ENCODE results near the gene BAZ1A.
"Not testable (repeated sequence)": the region's sequence is repeated elsewhere in the genome, so short reads cannot be mapped to it uniquely, and the experiment has no call there.

BAZ1A gene

DNA sequence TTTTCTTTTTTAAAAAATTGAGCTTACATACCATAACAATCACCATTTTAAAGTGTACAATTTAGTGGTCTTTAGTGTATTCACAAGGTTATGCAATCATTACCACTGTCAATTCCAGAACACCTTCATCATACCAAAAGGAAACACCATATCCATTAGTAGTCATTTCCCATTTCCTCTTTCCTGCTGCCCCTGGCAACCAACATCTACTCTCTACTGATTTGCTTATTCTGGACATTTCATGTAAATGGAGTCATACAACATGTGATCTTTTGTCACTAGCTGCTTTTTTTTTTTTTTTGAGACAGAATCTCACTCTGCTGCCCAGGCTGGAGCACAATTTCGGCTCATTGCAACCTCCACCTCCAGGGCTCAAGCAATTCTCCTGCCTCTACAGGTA is 93.9 kb downstream of the BAZ1A start:
- DNase-seq (ENCODE audit: low spot score), result no peak

DNA sequence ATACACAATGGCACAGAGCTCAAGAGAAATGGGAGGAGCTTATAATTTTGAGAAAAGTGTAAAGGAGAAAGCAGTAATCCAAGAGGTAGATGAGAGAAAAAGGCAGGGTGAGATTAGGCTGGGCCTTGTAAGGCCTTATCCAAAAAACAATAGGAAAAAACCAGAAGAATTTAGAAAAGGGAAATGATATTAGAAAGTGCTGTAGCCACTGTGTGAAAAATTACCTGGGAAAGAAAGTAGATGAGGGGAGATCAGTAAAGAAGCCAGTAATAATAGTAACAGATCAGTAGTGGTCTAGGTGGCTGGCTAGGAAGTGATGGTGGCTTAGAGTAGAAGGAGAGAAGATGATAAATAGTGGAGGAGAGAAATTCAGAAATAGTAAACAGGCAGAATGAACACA is 94.5 kb downstream of the BAZ1A start:
- no peak for DNase-seq (ENCODE audit: low spot score)

DNA sequence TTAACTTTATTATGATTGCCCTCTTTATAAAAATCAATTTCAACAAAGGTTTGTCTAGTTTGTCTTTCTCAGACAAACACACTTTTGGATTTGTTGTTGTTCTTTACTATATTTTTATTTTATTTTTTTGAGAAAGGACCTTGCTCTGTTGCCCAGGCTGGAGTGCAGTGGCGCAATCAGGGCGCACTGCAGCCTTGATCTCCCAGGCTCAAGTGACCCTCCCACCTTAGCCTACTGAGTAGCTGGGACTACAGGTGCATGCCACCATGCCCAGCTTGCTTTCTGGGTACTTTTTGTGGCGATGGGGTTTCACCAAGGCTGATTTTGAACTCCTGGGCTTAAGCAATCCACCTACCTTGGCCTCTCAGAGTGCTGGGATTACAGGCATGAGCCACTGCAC is 96.4 kb downstream of the BAZ1A start:
- no peak for DNase-seq (ENCODE audit: low spot score)

DNA sequence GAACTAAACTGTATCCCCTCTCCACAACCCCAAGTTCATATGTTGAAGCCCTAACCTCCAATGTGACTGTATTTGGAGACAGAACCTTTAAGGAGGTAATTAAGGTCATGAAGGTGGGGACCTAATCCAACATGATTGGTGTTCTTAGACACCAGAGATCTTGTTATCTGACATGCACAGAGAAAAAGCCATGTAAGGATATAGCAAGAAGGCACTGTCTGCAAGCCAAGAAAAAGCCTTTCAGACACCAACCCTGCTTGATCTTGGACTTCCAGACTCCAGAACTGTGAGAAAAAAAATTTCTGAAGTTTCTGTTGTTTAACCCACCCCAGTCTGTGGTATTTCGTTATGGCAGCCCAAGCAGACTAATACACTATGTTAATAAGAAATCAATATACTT is 98.5 kb downstream of the BAZ1A start:
- no peak for DNase-seq (ENCODE audit: low spot score)

DNA sequence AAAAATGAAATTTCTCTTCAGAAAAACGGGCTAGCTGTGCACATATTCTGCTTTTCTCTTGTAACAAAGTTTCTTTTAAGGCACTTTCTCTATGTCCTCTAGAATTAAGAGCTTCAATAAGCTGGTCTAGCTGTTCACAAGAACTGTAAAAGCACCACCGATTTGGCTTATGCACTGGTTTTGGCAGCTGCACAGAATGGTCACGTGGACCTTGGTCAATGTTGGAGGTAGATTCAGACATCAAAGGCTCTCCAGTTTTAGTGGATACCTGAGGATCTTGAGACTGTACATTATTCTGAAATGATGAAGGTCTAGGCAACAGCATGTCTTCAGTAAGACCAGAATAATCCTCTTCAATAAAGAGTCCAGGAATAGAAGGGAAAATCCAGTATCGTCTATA is 99.2 kb downstream of the BAZ1A start:
- no peak for DNase-seq (ENCODE audit: low spot score)

- DNase-seq (ENCODE audit: low spot score), result no peak
These were observed 99.8 kb downstream of the BAZ1A start for GRCh38 chr14:34775342-34775741.

DNA sequence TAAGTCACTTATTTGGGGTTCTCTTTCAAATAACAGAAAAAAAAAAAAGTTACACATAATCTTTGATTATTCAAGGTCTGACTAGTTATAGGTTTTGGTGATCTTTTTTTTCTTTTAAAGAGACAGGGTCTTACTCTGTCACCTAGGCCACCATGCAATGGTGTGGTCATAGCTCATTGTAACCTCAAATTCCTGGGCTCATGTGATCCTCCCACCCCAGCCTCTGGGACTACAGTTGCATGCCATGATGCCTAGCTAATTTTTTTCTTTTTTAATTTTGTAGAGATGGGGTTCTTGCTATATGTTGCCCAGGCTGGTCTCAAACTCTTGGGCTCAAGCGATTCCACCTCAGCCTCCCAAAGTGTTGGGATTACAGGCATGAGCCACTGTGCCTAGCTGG is 104.3 kb downstream of the BAZ1A start:
- DNase-seq (ENCODE audit: low spot score), result no peak

DNA sequence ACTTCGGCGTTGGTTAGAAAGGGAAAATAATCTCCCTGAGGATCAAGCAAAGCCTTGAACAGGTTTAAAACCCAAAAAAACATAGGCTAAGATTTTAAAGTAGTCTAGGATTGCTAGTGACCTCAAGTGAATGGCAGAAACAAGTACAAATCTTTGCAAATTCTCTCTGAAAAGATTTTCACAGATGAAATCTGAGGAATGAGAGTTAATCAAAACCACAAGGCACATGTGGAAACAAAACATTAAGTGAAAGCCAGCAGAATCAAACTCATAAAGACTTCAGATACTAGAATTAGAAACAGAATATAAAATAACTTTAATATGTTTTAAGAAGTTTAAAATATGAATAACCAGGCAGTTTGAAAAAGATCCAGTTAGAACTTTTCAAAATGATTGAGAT is 108.6 kb downstream of the BAZ1A start:
- no peak for DNase-seq (ENCODE audit: low spot score)

DNA sequence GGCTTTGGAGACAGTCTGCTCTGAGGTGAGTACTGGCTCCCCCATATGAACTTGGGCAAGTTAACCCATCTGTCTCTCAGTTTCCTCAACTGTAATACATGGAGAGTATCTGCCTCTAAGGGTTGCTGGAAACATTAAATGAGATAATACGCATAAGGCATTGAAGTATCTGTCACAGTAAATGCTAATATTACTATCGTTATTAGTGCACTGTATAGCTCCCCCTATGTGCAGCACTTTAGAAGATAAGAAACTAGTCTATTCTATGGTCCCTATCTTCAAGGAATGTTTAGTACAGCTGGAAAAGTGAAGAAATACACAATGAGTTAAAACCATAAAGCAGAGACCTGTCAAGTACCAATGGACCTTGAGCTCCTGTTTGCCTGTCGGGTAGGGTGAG is 109.1 kb downstream of the BAZ1A start:
- DNase-seq (ENCODE audit: low spot score), result no peak

DNA sequence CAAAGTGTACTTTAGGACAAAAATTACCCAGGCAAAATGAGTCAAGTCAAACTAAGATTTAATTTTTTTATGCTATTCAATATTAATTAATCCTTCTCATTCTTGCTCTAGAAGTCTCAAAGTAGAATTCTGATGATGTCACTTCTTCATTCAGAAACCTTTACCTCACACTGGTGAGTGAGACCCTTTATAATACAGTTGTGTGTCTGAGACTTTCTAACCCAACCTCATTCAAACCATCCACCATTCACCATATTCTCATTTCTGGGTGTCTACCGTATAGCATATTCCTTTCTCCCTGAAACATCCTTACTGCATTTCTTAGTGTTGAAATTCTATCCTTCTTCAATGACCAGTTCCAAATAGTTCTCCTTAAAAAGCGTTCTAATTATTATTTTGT is 119.9 kb downstream of the BAZ1A start:
- no peak for DNase-seq (ENCODE audit: low spot score)

GRCh38 chr14:34754687-34755086 is 120.5 kb downstream of the BAZ1A start:
- no peak for DNase-seq (ENCODE audit: low spot score)

GRCh38 chr14:34750670-34751069 is 124.5 kb downstream of the BAZ1A start:
- DNase-seq (ENCODE audit: low spot score), result no peak

DNA sequence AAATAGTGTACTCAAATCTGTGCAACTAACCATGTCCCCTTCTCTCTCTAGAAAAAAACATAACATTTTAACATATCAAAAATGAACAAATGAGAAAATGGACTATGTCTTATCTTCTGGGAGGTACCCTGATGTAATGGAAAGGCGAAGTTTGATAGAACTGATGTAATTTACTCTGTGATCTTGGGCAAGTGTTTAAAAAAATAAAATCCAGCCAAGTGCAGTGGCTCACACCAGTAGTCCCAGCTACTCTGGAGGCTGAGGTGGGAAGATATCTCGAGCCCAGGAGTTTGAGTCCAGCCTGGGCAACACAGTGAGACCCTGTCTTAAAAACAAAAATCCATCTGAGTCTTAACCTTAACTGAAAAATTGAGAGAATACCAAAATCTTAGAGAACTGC is 124.9 kb downstream of the BAZ1A start:
- DNase-seq (ENCODE audit: low spot score), result no peak

GRCh38 chr14:34749408-34749807 is 125.8 kb downstream of the BAZ1A start:
- DNase-seq (ENCODE audit: low spot score), result no peak

DNA sequence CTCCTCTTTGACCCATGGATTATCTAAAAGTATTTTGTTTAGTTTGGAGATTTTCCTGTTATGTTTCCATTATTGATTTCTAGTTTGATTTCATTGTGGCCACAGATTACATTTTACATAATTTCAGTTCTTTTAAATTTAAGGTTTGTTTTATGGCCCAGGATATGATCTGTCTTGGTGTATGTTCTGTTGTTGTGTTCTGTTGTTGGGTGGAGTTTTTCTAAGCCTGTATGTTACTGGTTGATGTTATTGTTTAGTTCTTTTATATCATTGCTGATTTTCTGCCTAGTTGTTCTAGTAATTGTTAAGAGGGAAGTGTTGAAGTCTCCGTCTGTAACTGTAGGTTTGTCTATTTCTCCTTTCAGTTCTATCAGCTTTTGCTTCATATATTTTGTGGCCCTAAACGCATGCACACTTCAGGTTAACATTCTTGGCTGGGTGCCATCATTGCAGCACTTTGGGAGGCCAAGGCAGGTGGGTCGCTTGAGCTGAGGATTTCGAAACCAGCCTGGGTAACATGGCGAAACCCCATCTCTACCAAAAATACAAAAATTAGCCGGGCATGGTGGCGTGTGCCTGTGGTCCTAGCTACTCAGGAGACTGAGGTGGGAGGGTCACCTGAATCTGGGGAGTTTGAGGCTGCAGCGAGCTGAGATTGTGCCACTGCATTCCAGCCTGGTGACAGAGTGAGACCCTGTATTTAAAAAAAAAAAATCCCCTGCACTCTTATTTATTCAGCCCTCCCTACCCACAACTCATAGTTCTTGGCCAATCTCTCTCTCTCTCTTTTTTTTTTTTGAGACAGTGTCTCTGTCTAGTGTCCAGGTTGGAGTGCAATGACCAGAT is 132.7 kb downstream of the BAZ1A start:
- no peak for DNase-seq (ENCODE audit: low spot score)

DNA sequence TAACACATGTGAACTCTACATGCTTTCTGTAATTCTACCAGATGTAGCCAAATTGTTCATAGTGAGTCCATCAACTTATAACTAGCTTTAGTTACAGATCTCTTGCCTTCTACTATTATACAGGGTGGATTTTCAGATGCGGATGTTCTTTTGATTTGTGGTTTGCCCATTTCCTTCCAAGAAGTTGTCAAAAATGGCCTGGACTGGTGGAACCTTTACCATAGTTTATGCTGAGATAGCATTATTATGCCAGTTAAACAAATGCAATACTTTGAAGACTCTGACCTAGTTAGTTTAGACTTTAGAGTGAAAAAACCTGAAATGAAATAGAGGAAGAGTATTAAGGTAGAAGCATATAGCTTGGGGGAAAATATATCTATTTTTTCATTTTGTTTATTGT is 133.3 kb downstream of the BAZ1A start:
- no peak for DNase-seq (ENCODE audit: low spot score)

GRCh38 chr14:34740139-34740538 is 135.0 kb downstream of the BAZ1A start:
- DNase-seq (ENCODE audit: low spot score), result not testable (repeated sequence)

- not testable (repeated sequence) for DNase-seq (ENCODE audit: low spot score)
These were observed 138.1 kb downstream of the BAZ1A start for GRCh38 chr14:34737079-34737478.

GRCh38 chr14:34733245-34733644 is 141.9 kb downstream of the BAZ1A start:
- no peak for DNase-seq (ENCODE audit: low spot score)

DNA sequence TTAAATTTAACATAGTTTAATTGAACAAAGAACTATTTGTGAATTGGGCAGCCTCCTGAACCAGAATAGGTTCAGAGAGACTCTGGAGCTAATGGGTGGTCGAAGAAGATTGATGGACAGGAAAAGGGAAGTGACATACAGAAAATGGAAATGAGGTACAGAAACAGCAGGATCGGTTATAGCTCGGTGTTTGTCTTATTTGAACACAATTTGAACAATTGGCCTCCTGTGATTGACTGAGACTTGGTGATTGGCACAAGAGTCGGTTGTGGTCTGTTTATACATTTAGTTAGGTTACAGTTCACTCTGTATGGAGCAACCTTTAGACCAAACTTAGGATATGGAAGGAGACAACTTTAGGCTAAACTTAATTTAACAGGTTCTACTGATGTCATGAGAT is 142.4 kb downstream of the BAZ1A start:
- no peak for DNase-seq (ENCODE audit: low spot score)

DNA sequence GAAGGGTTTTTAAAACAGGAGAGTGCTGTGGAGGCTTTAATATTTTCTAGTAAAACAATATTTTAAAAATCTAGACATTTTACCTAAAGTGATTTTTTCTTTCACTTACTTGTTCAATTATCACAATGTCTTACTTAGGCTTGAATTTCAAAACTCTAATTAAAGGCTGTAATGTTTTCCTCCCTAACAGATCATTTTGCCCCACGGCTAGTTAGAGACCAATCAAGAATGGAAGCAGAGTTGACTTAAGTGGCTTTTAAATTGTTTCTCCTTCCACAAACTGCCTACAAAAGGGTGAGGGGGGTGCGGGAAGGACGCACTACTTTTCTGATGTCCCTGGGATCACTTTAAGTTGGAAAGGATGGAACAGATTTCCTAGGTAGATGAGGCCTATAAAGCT is 151.3 kb downstream of the BAZ1A start:
- DNase-seq (ENCODE audit: low spot score), result no peak

GRCh38 chr14:34722723-34723545 is 152.2 kb downstream of the BAZ1A start:
- peak; percentile 82 for DNase-seq (ENCODE audit: low spot score)

DNA sequence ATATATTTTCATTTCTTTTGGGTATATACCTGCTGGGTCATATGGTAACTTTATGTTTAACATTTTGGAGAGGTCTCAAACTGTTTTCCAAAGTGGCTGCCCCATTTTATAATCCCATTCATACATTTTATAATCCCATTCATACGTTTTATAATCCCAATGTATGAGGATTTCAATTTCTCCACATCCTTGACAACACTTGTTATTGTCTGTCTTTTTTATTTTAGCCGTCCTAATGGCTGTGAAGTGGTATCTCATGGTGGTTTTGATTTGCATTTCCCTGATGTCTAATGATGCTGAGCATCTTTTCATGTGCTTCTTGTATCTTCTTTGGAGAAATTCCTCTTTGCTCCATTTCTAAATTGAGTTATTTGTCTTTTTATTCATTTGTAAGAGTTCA is 154.0 kb downstream of the BAZ1A start:
- DNase-seq (ENCODE audit: low spot score), result no peak
